Natural killer cell (primary cell): ENCODE results near the gene ADIPOR2. TPM values are rescaled to one million over a fixed set of nuclear protein-coding genes. Genes with fewer than 3 reads are reported as not detected.
A peak's percentile ranks its signal among the peaks of the same experiment; 100 is the strongest.
"Not testable (repeated sequence)": the region's sequence is repeated elsewhere in the genome, so short reads cannot be mapped to it uniquely, and the experiment has no call there.

Experiments
- ATAC-seq, 3 donors: fragments of 150-1000 bp in 2 of 3; fragments of 200-7000 bp in 1 of 3; cut with Tn5 transposase; 1 replicate in 1 of 3; 2 replicates in 2 of 3; pipeline ENCODE4 v1.10.0; 2021; ENCODE audit warnings: mild to moderate bottlenecking in 2 of 3, moderate library complexity in 2 of 3
- DNase-seq, 2 donors: peaks; one replicate each; pipeline versions ENCODE4 v3.0.0 to v3.0.0-alpha.2; 2013 to 2021; ENCODE audit warnings: mixed read lengths in 1 of 2
- H3K27ac ChIP-seq: one replicate; pipeline ENCODE4 v1.5.1; 2013; ENCODE audit warnings: mild to moderate bottlenecking, low read length
- H3K27me3 ChIP-seq: one replicate; pipeline ENCODE4 v1.6.1; 2013; ENCODE audit warnings: low read length; ENCODE audit not compliant: control insufficient read depth, insufficient read depth
- H3K36me3 ChIP-seq: one replicate; pipeline ENCODE4 v1.6.1; 2013; ENCODE audit warnings: low read length; ENCODE audit not compliant: control insufficient read depth, insufficient read depth
- H3K4me1 ChIP-seq: one replicate; pipeline ENCODE4 v1.6.1; 2013; ENCODE audit warnings: low read length; ENCODE audit not compliant: control insufficient read depth, insufficient read depth
- H3K4me3 ChIP-seq: one replicate; pipeline ENCODE4 v1.5.1; 2013; ENCODE audit warnings: low read length
- H3K9me3 ChIP-seq: one replicate; pipeline ENCODE4 v1.6.1; 2013; ENCODE audit warnings: low read length; ENCODE audit not compliant: control insufficient read depth, insufficient read depth
- H3K27ac Mint-ChIP-seq, 2 donors: one replicate each; pipeline ENCODE4 v1.8.0; 2022; ENCODE audit warnings: mild to moderate bottlenecking in 2 of 2, mixed read lengths in 2 of 2, moderate library complexity in 1 of 2
- H3K27me3 Mint-ChIP-seq, 2 donors: one replicate each; pipeline ENCODE4 v1.8.0; 2022; ENCODE audit warnings: low read depth in 2 of 2, mixed read lengths in 2 of 2
- H3K36me3 Mint-ChIP-seq: one replicate; pipeline ENCODE4 v1.8.0; 2022; ENCODE audit warnings: mixed read lengths
- H3K4me1 Mint-ChIP-seq, 2 donors: one replicate each; pipeline ENCODE4 v1.8.0; 2022; ENCODE audit warnings: mixed read lengths in 2 of 2
- H3K4me3 Mint-ChIP-seq: one replicate; pipeline ENCODE4 v1.8.0; 2022; ENCODE audit warnings: mild to moderate bottlenecking, moderate library complexity, mixed read lengths
- H3K9me3 Mint-ChIP-seq, 2 donors: one replicate each; pipeline ENCODE4 v1.8.0; 2022; ENCODE audit warnings: mixed read lengths in 2 of 2
- WGBS: methylation state at CpG from one replicate; pipeline ENCODE4 v1.1.7; 2013; ENCODE audit warnings: missing lambda C conversion rate; ENCODE audit not compliant: insufficient coverage; 5-methylcytosine and 5-hydroxymethylcytosine counted together
- intact Hi-C: fragments of 100-400 bp; cut with micrococcal nuclease; formaldehyde crosslinking; loops from one replicate; pipeline ENCODE4 v1.14.2; 2022
- total RNA-seq, 4 donors: library from RNA; stranded (reverse); fragments of 120-200 nt in 1 of 4; gene quantifications; one replicate each; pipeline versions ENCODE4 v1.2.3 to v1.2.4, GENCODE V29; 2013 to 2022
- TF ChIP-seq, protein P1 (sequence below): fragments of 200-600 bp; IDR thresholded peaks from one replicate; pipeline ENCODE4 v1.8.0; 2022; ENCODE audit warnings: antibody characterized with exemption

ADIPOR2 gene
- total RNA-seq, 3 donors from 2014 or later (not counting 1 experiment from before 2014, with no cell fraction given): 38.6 to 48.3 (median 44.0) TPM

DNA sequence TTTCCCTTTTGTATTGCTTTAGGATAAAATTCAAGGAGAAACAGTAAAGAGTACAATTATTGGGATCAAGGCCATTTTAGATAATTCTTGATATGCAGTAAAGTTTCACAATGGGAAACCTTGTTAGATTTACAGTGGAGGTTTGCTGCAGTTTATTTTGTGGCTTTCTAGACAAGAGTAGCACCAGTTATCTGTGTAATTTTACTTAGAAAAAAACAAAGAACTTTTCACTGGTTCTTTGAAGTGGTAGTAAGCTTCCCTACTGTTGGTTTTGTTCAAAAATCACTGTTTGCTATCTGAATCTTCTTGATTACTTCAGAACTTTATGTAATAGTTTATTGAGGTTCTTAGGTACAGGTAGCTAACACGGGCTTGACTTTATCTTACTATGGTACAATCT lies 42.0 kb downstream of the ADIPOR2 start:
- Mint-ChIP-seq H3K27ac (peak overlapping the region in 1 of 2 donors; percentile 31), H3K27me3 (no peaks in the 10 kb centered on the region), H3K9me3 (no peaks in the 10 kb centered on the region), H3K4me3 (no peak overlapping the region), H3K4me1 (peaks cover 37 to 50% of the 10 kb centered on the region in 2 donors), H3K36me3 (no peaks in the 10 kb centered on the region)
- Histone ChIP-seq H3K36me3 (no peaks in the 10 kb centered on the region), H3K4me3 (no peak overlapping the region), H3K9me3 (no peaks in the 10 kb centered on the region), H3K4me1 (no peaks in the 10 kb centered on the region), H3K27me3 (no peaks in the 10 kb centered on the region), H3K27ac (no peak overlapping the region)
- DNase-seq: no peak
- WGBS: no CpG with 5 or more reads among the region's 1 CpG
- ATAC-seq: no peak
- intact Hi-C loops: no loop called here
- TF ChIP-seq, protein P1, sequence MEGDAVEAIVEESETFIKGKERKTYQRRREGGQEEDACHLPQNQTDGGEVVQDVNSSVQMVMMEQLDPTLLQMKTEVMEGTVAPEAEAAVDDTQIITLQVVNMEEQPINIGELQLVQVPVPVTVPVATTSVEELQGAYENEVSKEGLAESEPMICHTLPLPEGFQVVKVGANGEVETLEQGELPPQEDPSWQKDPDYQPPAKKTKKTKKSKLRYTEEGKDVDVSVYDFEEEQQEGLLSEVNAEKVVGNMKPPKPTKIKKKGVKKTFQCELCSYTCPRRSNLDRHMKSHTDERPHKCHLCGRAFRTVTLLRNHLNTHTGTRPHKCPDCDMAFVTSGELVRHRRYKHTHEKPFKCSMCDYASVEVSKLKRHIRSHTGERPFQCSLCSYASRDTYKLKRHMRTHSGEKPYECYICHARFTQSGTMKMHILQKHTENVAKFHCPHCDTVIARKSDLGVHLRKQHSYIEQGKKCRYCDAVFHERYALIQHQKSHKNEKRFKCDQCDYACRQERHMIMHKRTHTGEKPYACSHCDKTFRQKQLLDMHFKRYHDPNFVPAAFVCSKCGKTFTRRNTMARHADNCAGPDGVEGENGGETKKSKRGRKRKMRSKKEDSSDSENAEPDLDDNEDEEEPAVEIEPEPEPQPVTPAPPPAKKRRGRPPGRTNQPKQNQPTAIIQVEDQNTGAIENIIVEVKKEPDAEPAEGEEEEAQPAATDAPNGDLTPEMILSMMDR: no peak

- H3K27me3 ChIP-seq, intact Hi-C loops, H3K36me3 ChIP-seq, H3K27ac Mint-ChIP-seq, H3K4me1 ChIP-seq, H3K9me3 Mint-ChIP-seq, ATAC-seq, H3K27ac ChIP-seq, H3K27me3 Mint-ChIP-seq, H3K36me3 Mint-ChIP-seq, H3K4me3 ChIP-seq, H3K9me3 ChIP-seq, DNase-seq, H3K4me3 Mint-ChIP-seq: not testable (repeated sequence)
- WGBS: 93% methylated on average over 4 of the region's 5 CpGs
- H3K4me1 Mint-ChIP-seq: peaks cover 42 to 54% of the 10 kb centered on the region in 2 donors
Observed at GRCh38 chr12:1733712-1734111, 42.8 kb downstream of the ADIPOR2 start.

GRCh38 chr12:1737652-1738286 lies 46.9 kb downstream of the ADIPOR2 start:
- no peak overlapping the region for H3K4me3 Mint-ChIP-seq
- Histone ChIP-seq H3K4me1 (peaks cover 13% of the 10 kb centered on the region), H3K27ac (no peak overlapping the region), H3K36me3 (no peaks in the 10 kb centered on the region), H3K27me3 (no peaks in the 10 kb centered on the region), H3K4me3 (no peak overlapping the region), H3K9me3 (no peaks in the 10 kb centered on the region)
- intact Hi-C loops: no loop called here
- peak overlapping the region; percentile 13 to 88 for H3K27ac Mint-ChIP-seq
- no peaks in the 10 kb centered on the region for H3K36me3 Mint-ChIP-seq
- ATAC-seq (no peak), DNase-seq (no peak)
- no peaks in the 10 kb centered on the region for H3K27me3 Mint-ChIP-seq
- 91% methylated on average over 6 of the region's 6 CpGs for WGBS
- TF ChIP-seq, protein P1: no peak
- H3K9me3 Mint-ChIP-seq: no peaks in the 10 kb centered on the region
- H3K4me1 Mint-ChIP-seq: peaks cover 59 to 67% of the 10 kb centered on the region in 2 donors

- Mint-ChIP-seq H3K27me3 (no peaks in the 10 kb centered on the region), H3K27ac (peak overlapping the region; percentile 88), H3K9me3 (no peaks in the 10 kb centered on the region), H3K4me1 (peaks cover 59 to 65% of the 10 kb centered on the region in 2 donors), H3K36me3 (no peaks in the 10 kb centered on the region), H3K4me3 (peak overlapping the region; percentile 21)
- TF ChIP-seq, protein P1: no peak
- H3K36me3 ChIP-seq: no peaks in the 10 kb centered on the region
- intact Hi-C loops: no loop called here
- no peak overlapping the region for H3K4me3 ChIP-seq
- no peak overlapping the region for H3K27ac ChIP-seq
- H3K4me1 ChIP-seq: peaks cover 13% of the 10 kb centered on the region
- no peaks in the 10 kb centered on the region for H3K27me3 ChIP-seq
- ATAC-seq (no peak), DNase-seq (no peak)
- H3K9me3 ChIP-seq: no peaks in the 10 kb centered on the region
Observed at GRCh38 chr12:1738446-1738845, 47.6 kb downstream of the ADIPOR2 start.
